IgD-negative memory B cell (primary cell): ENCODE measurements around the gene PDSS2. TPM values are rescaled to one million over a fixed set of nuclear protein-coding genes. Genes with fewer than 3 reads are reported as not detected.
"Not testable (repeated sequence)": the region's sequence is repeated elsewhere in the genome, so short reads cannot be mapped to it uniquely, and the experiment has no call there.

ENCODE experiments used
- H3K27ac Mint-ChIP-seq, 3 donors: one replicate each; pipeline ENCODE4 v1.8.0; 2020 to 2022; ENCODE audit warnings: mild to moderate bottlenecking in 3 of 3, mixed read lengths in 3 of 3, moderate library complexity in 1 of 3
- H3K27me3 Mint-ChIP-seq: one replicate; pipeline ENCODE4 v1.8.0; 2021; ENCODE audit warnings: mixed read lengths
- H3K36me3 Mint-ChIP-seq: one replicate; pipeline ENCODE4 v1.8.0; 2020; ENCODE audit warnings: mild to moderate bottlenecking, mixed read lengths
- H3K4me1 Mint-ChIP-seq, 3 donors: one replicate each; pipeline ENCODE4 v1.8.0; 2020 to 2022; ENCODE audit warnings: mixed read lengths in 3 of 3, mild to moderate bottlenecking in 1 of 3
- H3K4me3 Mint-ChIP-seq, 4 donors: one replicate each; pipeline ENCODE4 v1.8.0; 2020 to 2022; ENCODE audit warnings: mild to moderate bottlenecking in 4 of 4, mixed read lengths in 4 of 4, moderate library complexity in 3 of 4
- H3K9me3 Mint-ChIP-seq, 3 donors: one replicate each; pipeline ENCODE4 v1.8.0; 2020 to 2021; ENCODE audit warnings: mixed read lengths in 3 of 3, mild to moderate bottlenecking in 1 of 3
- polyA plus RNA-seq: library from polyadenylated mRNA; unstranded; fragments of 300-500 nt; fragmentation: Illumina TruSeq; gene quantifications from one replicate; pipeline ENCODE4 v1.2.3, GENCODE V29; 2021

PDSS2 gene
- polyA plus RNA-seq, 1 donor from 2014 or later = 15.7 TPM

DNA sequence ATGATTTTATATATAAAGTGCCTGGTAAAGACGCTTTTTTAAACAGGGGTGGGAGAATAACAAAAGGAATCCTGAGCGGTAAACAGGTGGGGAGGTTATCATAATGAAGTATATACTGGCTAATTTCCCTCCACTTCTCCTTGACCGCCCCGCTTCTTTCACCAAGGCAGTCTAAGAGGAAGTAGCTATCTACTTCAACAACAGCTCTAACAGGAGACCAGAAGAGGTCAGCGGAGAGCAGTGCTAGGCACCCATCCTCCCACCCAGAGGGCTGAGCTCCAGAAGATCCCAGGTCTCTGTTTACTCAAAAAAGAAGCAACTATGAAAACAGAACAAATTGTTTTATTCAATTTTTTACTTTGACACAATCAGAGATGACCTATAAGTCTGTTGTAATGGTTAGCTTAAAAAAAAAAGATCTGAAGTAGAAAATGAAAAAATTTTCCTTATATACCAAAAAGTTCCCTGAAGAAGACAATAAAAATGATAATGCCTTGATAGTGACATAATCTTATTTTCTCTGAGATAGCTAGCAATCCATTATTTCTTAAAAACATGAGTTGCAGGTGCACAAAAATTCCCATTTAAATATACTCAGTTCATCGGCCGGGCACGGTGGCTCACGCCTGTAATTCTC is 141.1 kb downstream of the PDSS2 start:
- H3K27me3 Mint-ChIP-seq = no peaks in the 10 kb centered on the region
- no peak overlapping the region for H3K4me3 Mint-ChIP-seq
- H3K36me3 Mint-ChIP-seq = no peaks in the 10 kb centered on the region
- peaks cover 8 to 12% (median 9%) of the 10 kb centered on the region in 3 donors for H3K4me1 Mint-ChIP-seq
- no peaks in the 10 kb centered on the region for H3K9me3 Mint-ChIP-seq
- no peak overlapping the region for H3K27ac Mint-ChIP-seq

DNA sequence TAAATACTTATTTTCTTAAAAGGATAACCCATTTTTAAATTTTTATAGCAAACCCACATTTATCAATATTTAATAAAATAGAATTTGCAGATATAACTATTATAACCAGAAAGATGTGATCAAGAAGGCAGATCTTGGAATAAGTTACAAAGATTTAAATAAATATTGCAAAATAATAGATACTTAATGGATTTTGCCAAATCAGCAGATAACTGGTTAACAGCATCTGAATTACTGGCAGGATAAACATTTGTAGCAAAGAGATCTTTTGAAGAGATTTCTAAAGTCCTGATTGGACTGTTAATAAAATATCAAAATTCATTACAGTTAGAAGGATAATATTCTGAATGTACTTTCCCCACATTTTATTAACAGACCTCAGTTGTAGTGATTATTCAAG is 144.2 kb downstream of the PDSS2 start:
- H3K36me3 Mint-ChIP-seq = no peaks in the 10 kb centered on the region
- no peak overlapping the region for H3K4me3 Mint-ChIP-seq
- no peaks in the 10 kb centered on the region for H3K9me3 Mint-ChIP-seq
- no peak overlapping the region for H3K27ac Mint-ChIP-seq
- no peaks in the 10 kb centered on the region for H3K27me3 Mint-ChIP-seq
- peaks cover 3 to 6% (median 4%) of the 10 kb centered on the region in 3 donors for H3K4me1 Mint-ChIP-seq

DNA sequence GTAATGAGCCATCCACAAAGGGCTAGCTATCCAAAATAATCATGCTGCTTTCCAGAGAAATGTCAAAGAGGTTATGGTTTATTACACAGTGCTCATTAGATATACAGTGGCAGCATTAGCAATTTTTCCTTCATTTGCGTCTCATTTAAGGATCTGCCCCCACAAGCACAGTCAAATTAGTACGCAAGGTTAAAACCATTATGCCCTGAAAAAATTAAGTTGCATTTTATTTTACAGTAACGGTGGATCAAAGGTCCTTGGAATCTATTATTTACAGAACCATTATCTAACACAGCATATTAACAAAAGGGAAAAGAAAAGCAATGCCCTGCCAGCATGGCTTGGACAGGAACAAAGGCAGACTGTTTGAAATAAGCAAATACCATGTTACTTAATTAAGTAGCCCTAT is 144.8 kb downstream of the PDSS2 start:
- H3K27me3 Mint-ChIP-seq = no peaks in the 10 kb centered on the region
- no peaks in the 10 kb centered on the region for H3K9me3 Mint-ChIP-seq
- no peak overlapping the region for H3K4me3 Mint-ChIP-seq
- H3K36me3 Mint-ChIP-seq = no peaks in the 10 kb centered on the region
- H3K27ac Mint-ChIP-seq = no peak overlapping the region
- peaks cover 3 to 6% (median 4%) of the 10 kb centered on the region in 3 donors for H3K4me1 Mint-ChIP-seq

DNA sequence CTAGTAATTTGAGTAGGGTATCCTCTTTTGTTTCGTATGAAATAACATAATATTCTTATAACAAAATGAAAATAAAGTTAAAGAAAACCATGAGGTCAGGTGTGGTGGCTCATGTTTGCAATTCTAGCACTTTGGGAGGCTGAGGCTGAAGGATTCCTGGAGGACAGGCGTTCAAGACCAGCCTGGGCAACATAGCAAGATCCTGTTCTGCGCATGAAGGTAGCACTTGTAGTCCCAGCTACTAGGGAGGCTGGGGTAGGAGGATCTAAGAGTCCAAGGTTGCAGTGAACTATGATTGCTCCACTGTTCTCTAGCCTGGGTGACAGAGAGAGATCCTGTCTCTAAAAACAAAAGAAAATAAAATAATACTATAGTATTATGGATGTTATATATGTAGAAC is 145.6 kb downstream of the PDSS2 start:
- Mint-ChIP-seq H3K4me1 (peaks cover 3 to 6% (median 4%) of the 10 kb centered on the region in 3 donors), H3K4me3 (no peak overlapping the region), H3K27me3 (no peaks in the 10 kb centered on the region), H3K36me3 (no peaks in the 10 kb centered on the region), H3K9me3 (no peaks in the 10 kb centered on the region), H3K27ac (no peak overlapping the region)

DNA sequence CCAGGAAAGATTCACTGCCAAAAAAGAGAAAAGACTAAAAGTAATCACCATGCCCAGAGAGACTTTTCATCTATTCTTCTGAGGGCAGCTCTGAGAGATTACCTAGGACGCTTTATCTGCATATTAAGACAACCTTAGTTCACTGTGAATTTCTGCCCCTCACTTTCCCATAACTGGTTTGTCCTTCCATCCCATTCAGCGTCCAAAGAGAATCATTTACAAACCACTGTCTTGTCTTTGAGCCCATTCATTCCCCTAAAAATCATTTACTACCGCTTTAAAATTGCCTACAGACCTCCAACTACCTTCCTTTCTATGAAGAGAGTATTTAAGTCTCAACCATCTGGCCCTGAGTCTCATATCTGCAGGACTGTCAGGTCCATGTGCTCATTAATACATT is 149.0 kb downstream of the PDSS2 start:
- no peak overlapping the region for H3K27ac Mint-ChIP-seq
- no peaks in the 10 kb centered on the region for H3K9me3 Mint-ChIP-seq
- no peak overlapping the region for H3K4me3 Mint-ChIP-seq
- peaks cover under 1 to 1% (median under 1%) of the 10 kb centered on the region in 3 donors for H3K4me1 Mint-ChIP-seq
- no peaks in the 10 kb centered on the region for H3K36me3 Mint-ChIP-seq
- no peaks in the 10 kb centered on the region for H3K27me3 Mint-ChIP-seq

DNA sequence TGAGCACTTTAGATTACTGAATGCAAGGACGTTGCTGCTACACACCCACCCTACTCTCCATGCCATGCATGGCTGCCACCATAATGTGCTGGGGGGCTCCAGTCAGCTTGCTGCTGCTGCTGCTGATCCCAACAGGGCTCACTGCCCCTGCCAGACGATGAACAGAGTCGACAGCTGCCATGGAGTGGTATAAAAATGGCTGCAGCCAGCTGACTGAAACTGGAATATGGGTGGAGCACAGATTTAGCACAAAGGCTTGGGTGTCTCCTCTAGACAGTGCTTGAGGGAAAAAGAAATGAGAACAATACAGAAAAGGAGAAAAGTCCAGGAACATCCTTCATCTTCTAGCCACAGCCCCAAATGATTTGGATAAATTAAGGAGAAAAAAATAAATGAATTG is 150.7 kb downstream of the PDSS2 start:
- Mint-ChIP-seq H3K27me3 (no peaks in the 10 kb centered on the region), H3K36me3 (peaks cover 9% of the 10 kb centered on the region), H3K4me1 (no peaks in the 10 kb centered on the region), H3K27ac (no peak overlapping the region), H3K4me3 (no peak overlapping the region), H3K9me3 (no peaks in the 10 kb centered on the region)

DNA sequence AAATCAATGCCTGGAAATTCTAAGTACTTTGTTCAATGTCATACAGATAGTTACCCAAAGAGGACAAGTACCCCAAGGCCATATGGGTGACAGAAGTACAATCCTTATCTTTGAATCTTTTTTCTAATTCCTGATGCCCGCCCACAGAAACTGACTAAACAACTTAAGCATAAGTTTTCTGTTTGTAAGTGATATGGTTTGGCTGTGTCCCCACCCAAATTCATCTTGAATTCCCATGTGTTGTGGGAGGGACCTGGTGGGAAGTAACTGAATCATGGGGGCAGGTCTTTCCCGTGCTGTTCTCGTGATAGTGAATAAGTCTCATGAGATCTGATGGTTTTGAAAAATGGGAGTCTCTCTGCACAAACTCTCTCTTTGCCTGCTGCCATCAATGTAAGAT is 153.4 kb downstream of the PDSS2 start:
- H3K27ac Mint-ChIP-seq = peak overlapping the region in 1 of 3 donors; percentile 24
- not testable (repeated sequence) for H3K4me3 Mint-ChIP-seq, H3K9me3 Mint-ChIP-seq, H3K4me1 Mint-ChIP-seq, H3K36me3 Mint-ChIP-seq, H3K27me3 Mint-ChIP-seq

DNA sequence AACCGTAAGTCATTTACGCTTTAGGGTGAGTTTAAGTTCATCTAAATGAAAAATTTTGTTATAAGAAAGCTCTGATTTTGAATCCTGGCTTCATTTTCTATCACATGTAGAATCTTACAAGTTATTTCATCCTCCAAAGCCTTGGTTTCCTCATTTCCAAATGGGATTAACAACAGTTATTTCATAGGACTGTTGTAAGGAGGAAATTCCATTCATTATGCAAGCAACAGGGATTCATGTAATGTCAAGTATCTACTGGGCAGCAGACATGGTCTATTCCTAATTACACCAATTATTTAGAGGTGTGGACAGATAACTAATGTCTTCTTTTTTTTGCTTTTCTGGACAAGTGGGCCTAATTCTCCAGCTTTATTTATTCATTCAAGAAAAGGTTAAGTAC is 154.0 kb downstream of the PDSS2 start:
- H3K27ac Mint-ChIP-seq = no peak overlapping the region
- H3K4me3 Mint-ChIP-seq = no peak overlapping the region
- no peaks in the 10 kb centered on the region for H3K4me1 Mint-ChIP-seq
- peaks cover 9% of the 10 kb centered on the region for H3K36me3 Mint-ChIP-seq
- H3K27me3 Mint-ChIP-seq = no peaks in the 10 kb centered on the region
- H3K9me3 Mint-ChIP-seq = no peaks in the 10 kb centered on the region

DNA sequence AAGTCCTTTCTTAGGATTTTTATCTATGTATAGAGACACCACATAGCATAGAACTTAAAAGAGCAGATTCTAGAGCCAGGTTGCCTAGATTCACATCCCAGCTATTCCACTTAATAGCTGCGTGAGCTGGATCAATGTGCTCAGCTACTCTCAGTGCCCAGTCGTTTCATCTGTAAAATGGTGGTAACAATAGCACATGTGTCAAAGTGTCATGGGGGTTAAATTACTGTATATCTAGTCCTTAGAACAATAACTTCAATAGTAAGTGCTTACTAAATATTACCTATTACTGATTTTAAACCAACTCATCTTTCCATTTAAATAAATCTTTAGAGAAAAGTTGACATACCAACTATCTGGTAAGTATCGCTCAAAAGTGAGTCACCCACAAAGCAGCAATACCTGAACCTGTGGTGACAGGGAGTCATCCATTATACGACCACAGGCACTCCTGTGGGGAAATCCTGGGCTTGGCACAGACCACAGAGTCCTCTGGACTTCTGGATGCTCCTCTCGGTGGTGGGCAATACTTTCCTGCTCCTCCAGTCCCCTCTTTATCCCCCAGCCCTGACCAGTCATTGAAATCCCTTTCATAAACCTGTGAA is 154.8 kb downstream of the PDSS2 start:
- no peaks in the 10 kb centered on the region for H3K4me1 Mint-ChIP-seq
- H3K4me3 Mint-ChIP-seq = no peak overlapping the region
- H3K27ac Mint-ChIP-seq = no peak overlapping the region
- H3K36me3 Mint-ChIP-seq = peaks cover 12% of the 10 kb centered on the region
- H3K9me3 Mint-ChIP-seq = no peaks in the 10 kb centered on the region
- H3K27me3 Mint-ChIP-seq = no peaks in the 10 kb centered on the region

DNA sequence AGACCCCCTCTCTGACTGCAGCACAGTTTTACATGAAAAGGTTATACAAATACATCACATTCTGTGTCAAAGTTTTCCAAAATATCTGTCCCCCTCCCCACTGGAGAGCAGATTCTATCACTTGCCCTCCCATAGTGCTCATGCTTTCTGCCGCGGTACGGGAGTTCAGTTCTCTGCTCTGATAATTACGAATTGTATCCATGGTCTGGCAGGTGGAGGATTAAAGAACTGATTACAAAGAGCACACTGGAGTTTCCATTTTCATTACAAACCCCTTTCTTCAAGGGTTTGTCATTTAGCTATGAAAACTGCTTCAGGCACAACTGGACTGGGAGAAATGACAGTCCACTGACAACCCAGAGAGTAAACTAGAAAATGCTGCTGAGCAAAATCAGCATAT is 166.0 kb downstream of the PDSS2 start:
- Mint-ChIP-seq H3K27me3 (no peaks in the 10 kb centered on the region), H3K4me3 (no peak overlapping the region), H3K27ac (no peak overlapping the region), H3K4me1 (peaks cover 1 to 9% (median 5%) of the 10 kb centered on the region in 3 donors), H3K36me3 (peaks cover 2% of the 10 kb centered on the region), H3K9me3 (no peaks in the 10 kb centered on the region)

DNA sequence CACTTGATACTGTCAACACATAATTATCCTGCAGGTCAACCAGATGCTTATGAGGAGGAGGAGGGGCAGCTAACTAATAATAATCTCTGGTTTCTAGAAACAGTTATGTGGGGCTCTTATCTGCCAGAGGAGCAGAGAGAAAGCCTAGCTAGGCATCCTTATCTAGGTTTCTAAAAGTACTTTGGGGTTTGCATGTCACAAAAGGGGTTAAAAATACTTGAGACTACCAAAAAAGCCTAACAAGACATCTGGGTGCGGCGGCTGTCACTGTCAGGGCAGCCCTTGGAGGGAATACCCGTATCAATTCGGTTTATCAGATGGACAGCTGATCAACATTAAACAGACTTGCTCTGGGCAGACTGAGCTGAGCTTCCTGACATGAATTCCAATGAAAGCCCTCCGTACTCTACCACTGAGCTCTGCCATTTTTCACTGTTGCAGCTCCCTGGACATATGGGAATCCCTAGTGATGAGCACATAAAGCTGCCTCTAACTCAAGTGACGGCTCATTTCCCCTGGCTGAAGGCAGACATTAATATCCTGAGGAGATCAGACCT is 166.6 kb downstream of the PDSS2 start:
- peaks cover 2% of the 10 kb centered on the region for H3K36me3 Mint-ChIP-seq
- H3K9me3 Mint-ChIP-seq = no peaks in the 10 kb centered on the region
- H3K4me3 Mint-ChIP-seq = no peak overlapping the region
- no peaks in the 10 kb centered on the region for H3K27me3 Mint-ChIP-seq
- no peak overlapping the region for H3K27ac Mint-ChIP-seq
- H3K4me1 Mint-ChIP-seq = peaks cover 1 to 12% (median 5%) of the 10 kb centered on the region in 3 donors

DNA sequence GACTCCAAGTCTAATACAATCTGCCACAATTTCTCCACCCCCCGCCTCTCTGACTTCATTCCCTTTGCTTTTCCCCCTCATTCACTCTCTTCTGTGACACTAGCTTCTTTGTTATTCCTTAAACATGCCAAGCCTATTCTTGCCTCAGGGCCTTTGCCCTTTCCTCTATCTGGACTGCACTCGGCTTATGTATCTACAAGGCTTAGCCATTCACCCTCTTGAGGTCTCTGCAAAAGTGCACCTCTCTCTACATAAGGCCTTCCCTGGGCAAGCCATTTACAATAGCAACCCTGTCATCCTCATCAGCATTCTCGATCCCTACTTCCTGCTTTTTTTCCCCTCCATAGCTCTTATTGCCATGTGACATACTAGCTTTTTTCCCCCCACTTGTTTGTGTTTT is 168.9 kb downstream of the PDSS2 start:
- peaks cover 1 to 12% (median 8%) of the 10 kb centered on the region in 3 donors for H3K4me1 Mint-ChIP-seq
- peaks cover 4% of the 10 kb centered on the region for H3K36me3 Mint-ChIP-seq
- H3K4me3 Mint-ChIP-seq = no peak overlapping the region
- no peak overlapping the region for H3K27ac Mint-ChIP-seq
- no peaks in the 10 kb centered on the region for H3K9me3 Mint-ChIP-seq
- H3K27me3 Mint-ChIP-seq = no peaks in the 10 kb centered on the region

DNA sequence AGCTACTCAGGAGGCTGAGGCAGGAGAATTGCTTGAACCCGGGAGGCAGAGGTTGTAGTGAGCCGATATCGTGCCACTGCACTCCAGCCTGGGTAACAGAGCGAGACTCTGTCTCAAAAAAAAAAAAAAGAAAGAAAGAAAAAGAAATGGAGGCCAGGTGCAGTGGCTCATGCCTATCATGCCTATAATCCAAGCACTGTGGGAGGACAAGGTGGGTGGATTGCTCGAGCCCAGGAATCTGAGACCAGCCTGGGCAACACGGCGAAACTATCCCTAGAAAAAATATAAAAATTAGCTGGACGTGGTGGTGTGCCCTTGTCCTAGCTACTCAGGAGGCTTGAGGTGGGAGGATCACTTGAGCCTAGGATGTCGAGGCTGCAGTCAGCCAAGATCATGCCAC is 170.1 kb downstream of the PDSS2 start:
- H3K27me3 Mint-ChIP-seq, H3K9me3 Mint-ChIP-seq, H3K36me3 Mint-ChIP-seq, H3K27ac Mint-ChIP-seq, H3K4me3 Mint-ChIP-seq: not testable (repeated sequence)
- peaks cover 1 to 12% (median 8%) of the 10 kb centered on the region in 3 donors for H3K4me1 Mint-ChIP-seq

DNA sequence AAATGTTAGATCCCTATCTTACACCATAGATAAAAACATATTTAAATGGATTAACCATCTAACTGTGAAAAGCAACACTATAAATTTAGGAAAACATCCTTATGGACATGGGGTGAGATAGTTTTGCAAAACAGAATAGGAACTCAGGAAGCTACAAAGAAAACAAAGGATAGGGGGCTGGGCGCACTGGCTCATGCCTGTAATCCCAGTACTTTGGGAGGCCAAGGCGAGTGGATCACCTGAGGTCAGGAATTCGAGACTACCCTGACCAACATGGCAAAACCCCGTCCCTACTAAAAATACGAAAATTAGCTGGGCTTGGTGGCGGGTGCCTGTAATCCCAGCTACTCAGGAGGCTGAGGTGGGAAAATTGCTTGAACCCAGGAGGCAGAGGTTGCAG is 173.7 kb downstream of the PDSS2 start:
- H3K4me1 Mint-ChIP-seq = peaks cover 1 to 12% (median 8%) of the 10 kb centered on the region in 3 donors
- H3K9me3 Mint-ChIP-seq, H3K36me3 Mint-ChIP-seq, H3K4me3 Mint-ChIP-seq, H3K27me3 Mint-ChIP-seq, H3K27ac Mint-ChIP-seq: not testable (repeated sequence)

DNA sequence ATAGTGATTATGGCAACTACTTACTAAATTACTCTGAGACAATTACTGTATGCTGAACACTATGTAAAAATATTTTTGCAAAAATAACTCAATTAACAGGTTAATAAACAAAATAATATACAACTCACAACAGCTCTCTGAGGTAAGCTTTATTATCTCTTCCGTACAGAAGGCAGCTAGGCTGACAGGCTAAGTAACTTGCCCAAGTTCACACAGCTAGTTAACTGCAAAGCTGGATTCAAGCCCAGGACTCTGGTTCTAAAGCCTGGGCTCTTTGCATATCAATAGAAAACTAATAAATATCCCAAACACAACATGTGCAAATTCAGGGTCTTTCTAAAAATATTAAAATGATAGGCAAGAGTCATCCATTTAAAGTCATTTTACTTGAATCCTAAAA is 174.6 kb downstream of the PDSS2 start:
- H3K27me3 Mint-ChIP-seq = no peaks in the 10 kb centered on the region
- no peak overlapping the region for H3K27ac Mint-ChIP-seq
- H3K4me1 Mint-ChIP-seq = peaks cover 1 to 4% (median 3%) of the 10 kb centered on the region in 3 donors
- H3K36me3 Mint-ChIP-seq = peaks cover 3% of the 10 kb centered on the region
- no peaks in the 10 kb centered on the region for H3K9me3 Mint-ChIP-seq
- H3K4me3 Mint-ChIP-seq = no peak overlapping the region

DNA sequence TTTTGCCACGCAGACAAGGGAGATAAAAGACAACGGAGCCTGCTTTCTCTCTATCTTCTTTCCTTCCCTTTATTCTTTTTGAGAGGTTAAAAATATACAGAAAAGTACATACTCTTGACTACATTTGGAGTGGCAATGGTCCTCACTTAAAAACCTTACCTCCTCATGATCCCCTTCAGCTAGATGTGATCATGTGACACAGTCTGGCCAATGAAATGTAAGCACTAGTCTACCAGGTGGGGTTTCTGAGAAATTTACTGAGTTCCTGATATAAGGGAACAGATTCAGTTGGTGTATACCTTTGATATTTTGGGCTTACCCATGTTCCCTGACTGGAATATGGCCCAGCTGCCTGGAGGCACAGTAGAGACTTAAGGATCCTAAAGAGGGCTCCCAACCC is 178.6 kb downstream of the PDSS2 start:
- H3K4me1 Mint-ChIP-seq = peaks cover 0 to 3% (median 0%) of the 10 kb centered on the region in 3 donors

More for the DNA sequence above, 178.6 kb downstream of the PDSS2 start:
- Mint-ChIP-seq H3K36me3 (peaks cover 3% of the 10 kb centered on the region), H3K27me3 (no peaks in the 10 kb centered on the region), H3K4me3 (no peak overlapping the region), H3K9me3 (no peaks in the 10 kb centered on the region), H3K27ac (no peak overlapping the region)
